Renal cortical epithelial cell (primary cell): ENCODE data around the gene HS1BP3. TPM values are rescaled to one million over a fixed set of nuclear protein-coding genes. Genes with fewer than 3 reads are reported as not detected.
A peak's percentile ranks its signal among the peaks of the same experiment; 100 is the strongest.

ENCODE experiments used
- DNase-seq: peaks from one replicate; pipeline ENCODE4 v3.0.0-alpha.2; 2011; ENCODE audit warnings: low read depth
- total RNA-seq: library from RNA; depleted of rRNA; stranded (reverse); fragments of >200 nt; gene quantifications from 2 replicates; pipeline ENCODE4 v1.2.3, GENCODE V29; 2014

HS1BP3 gene
- total RNA-seq, 1 donor from 2014 or later = 33.9 TPM

DNA sequence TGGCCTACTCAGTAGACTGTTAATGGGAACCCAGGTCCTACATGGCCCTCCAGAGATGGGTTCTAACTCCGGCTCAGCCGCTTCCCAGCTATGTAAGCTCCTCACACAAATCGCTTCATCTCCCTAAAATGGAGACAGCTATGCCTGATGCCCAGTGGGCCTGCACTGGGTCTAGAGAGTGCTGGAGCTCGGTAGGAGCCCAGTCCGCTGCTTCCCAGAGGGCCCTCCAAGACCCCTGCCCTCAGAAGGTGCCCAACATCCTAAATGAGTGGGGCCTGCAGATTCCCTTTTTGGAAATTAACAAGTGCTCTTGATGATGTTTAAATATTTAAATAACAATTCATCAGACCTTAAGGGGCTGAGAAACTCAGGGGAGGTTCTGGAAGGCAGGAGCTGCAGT, 47.1 kb downstream of the HS1BP3 start:
- DNase-seq = no peak

DNA sequence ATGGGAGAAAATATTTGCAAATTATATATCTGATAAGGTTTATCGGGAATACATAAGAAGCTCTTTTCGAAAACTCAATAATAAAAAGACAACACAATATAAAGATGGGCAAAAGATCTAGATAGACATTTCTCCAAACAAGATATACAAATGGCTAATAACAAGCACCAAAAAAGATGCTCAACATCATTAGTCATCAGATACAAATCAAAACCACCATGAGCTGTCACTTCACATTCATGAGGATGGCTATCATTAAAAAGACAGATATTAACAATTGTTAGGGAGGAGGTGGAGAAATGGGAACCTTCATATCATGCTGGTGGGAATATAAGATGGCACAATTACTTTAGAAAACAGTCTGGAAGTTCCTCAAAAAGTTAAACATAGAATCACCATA, 48.1 kb downstream of the HS1BP3 start:
- no peak for DNase-seq

DNA sequence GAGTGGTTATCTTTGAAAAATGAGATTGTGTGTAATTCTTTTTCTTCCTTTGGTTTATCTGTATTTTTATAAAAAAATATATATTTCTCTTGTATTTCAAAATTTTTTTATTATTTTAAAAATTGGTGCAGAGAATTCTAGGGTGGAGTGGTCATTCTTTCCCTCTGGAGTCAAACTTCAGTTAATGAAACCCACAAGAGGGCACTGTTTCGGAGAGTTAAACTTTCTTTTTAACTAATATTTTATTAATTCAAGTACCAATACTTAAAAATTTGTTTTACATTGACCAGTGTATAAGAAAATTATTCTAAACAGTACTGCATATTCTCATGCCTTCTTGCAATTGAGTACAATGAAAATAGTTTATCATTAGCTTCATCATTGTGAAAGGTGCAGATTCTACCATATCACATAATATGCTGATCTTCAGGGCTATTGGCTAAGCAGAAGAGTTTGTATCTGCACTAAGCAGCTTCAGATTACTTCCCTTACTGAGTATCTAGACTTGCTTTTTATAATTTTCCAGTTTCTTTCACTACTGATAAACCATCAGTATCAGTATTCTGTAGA, 50.1 kb downstream of the HS1BP3 start:
- DNase-seq = no peak

DNA sequence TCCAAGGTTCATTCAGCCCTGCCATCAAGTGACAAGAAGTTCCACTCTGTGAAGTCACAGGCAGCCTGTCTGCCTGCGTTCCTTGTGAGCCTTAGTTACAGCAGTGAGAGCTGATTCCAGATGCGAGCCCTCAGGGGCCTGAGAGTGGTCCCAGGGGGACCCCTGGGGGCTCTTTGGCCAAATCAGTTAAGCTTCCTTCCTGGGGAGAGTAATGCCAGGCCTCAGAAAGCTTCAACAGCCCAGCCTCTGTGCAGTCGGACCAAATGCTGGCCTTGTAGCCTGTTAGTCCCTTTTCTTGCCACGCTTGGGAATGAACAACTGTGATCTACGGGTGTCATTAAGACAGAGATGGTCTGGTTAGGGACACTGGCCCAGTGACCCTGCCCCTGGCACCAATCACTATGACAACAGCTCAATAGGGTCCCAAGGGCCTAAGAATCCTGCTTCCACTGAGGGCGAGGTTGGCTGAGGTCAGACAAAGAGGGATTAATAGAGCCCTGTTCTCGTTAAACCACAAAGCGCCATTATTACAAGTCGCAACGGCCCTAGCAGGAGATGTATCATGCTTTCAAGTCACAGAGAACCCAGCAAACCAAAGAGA, 50.9 kb downstream of the HS1BP3 start:
- no peak for DNase-seq

DNA sequence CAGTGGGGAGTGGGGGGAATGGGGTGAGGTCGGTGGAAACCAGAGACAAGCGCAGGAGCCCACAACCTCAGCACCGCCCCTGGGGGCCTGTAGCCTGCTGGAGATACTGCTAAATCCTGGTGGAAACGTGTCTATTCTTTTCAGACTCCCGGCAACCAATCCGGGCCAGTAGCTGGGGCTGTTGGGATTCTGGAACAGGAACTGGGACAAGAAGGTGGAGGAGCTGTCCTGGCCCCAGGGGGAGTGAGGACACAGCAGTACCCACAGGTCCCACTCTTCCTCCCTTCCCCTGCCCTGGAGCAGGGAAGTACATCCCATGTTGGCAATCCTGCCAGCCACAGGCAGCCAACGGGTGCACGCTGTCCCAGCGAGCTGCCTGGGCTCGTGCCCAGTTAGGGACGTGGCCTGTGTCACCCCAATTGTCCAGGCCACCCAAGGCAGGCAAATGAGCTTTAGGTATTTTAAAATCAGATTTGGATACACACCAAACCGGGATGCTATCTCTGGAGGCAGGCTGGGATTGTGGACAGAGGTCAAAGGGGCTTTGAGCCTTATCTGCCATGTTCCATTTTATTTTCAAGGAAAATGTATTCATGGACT, 51.8 kb downstream of the HS1BP3 start:
- no peak for DNase-seq

DNA sequence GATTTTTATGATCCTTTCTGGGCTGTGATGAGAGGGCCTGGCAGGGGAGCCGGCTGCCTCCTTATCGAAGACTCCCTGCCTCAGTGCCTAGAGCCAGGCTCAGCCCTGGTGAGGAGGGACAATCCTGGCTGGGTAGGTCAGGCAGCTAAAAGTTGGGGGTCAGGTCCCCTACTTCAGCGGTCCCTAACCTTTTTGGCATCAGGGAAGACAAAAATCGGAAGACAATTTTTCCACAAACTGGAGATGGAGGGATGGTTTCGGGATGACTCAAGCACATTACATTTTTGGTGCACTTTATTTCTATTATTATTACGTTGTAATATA, 53.1 kb downstream of the HS1BP3 start:
- no peak for DNase-seq

DNA sequence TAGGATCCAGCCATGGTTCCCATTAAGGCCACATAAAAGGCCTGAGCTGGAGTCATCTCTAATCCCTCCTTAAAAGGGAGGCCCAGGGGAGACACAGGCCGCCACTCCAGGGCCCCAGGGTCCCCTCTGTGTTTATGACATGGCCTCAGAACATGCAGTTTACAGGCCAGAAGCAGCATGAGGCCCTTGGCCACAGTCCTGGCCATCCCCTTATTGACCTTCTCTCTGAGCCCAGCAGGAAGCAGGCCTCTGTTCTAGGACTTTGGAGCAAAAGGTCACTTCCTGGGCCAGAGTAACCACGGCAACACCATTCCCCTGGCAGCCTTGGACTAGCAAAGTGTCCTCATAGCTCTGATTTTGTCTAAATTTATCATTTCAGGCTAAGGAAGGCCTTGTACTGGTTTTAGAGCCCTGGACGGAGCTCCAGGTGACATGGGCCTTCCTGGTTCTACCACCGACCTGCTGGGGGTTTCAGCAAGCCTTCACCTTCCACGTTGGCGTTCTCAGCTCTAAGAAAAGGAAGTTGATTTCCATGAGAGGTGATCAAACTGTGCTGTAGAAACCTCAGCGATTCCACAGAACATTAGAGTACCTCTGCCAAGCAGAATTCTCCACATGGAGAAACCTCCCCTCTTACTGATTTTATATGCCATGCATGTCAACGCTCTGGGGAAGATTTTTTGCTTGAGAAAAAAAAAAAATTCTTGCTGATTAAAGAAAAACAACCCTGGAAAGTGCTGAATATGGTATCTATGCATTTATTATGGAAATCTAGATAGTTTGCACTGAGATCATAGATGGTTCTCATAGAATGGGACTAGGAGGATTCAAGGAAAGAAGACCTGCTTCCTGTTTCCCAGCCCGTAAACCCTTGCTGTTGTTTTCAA, 53.7 kb downstream of the HS1BP3 start:
- DNase-seq = peak; percentile 71

DNA sequence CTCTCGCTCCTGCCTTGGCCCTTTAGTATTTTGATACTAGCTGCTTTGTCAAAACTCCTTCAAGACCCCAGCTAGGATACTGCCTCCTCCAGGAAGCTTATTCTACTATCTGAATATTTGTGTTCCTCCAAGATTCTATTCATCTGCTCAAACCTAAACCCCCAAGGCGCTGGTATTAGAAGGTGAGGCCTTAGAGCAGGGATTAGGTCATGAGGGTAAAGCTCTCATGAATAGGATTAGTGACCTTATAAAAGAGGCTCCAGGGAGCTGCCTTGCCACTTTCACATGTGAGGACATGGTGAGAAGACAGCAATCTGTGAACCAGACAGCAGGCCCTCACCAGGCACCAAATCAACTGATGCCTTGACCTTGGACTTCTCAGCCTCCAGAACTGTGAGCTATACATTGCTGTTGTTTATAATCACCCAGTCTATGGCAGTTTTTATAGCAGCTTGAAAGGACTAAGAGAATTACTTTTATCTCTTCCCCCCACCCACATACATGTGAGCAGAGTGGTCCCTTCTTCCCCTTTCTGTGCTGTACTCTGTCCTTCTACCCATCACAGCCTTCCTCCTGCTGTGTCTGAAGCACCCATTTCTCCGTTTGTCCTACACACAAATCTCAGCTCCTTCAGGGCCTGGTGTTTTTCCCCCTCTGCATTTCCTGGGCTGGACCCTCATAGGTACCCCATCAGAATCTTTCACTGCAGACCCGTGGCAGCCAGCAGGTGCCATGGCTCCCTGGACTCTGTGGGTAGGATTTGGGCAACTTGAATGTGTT, 54.5 kb downstream of the HS1BP3 start:
- no peak for DNase-seq

DNA sequence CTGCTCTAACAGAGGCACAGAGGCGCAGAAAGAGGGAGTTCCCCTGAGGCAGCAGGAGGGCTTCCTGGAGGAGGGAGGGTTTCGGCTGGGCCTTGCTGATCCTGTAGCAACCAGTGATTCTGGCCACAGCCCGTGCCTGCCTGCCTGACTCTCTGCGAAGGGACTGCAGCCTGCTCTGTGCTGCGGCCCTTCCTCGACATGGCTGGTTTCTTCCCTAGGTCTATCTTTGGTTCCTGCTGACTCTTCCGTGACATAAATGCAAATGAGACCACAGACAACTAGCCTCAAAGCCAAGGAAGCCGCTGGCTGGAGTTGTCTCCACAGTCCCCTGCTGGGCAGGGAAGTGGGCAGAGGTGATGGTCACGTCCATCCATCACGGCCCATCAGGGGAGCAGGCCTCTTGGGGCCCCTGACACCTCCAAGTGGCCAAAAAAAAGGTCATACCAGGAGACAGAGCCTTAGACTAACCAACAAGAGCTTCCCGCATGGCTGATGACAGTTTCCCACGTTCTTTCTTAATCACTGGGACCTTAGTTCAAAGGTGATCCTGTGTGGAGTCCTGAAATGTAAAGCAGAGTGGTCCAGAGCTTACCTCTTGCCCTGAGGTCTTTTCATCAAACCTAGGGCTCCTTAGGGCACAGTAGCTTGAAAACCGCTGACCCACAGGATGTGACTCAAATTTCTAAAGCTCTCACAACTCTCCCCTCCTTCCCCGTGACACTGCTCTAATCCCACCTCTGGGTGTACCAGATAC, 55.3 kb downstream of the HS1BP3 start:
- peak; percentile 89 for DNase-seq

DNA sequence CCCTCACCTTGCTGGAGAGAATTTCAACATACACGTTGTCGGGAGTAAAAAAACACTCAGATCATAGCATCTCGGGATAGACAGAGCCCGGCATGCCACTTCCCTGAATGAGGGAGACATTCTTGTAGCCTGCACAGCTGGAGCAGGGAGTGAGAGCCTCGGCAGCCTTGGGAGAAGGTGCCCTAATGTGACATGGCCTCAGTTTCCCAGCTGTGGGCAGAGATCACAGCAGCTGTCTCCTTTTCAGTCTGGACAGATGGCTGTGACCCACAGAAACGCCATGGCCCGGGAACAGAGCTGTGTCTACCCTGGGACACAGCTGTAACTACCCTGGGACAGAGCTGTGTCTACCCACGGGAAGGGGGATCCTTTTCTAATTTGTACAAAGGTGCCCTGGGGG, 55.9 kb downstream of the HS1BP3 start:
- DNase-seq = no peak

DNA sequence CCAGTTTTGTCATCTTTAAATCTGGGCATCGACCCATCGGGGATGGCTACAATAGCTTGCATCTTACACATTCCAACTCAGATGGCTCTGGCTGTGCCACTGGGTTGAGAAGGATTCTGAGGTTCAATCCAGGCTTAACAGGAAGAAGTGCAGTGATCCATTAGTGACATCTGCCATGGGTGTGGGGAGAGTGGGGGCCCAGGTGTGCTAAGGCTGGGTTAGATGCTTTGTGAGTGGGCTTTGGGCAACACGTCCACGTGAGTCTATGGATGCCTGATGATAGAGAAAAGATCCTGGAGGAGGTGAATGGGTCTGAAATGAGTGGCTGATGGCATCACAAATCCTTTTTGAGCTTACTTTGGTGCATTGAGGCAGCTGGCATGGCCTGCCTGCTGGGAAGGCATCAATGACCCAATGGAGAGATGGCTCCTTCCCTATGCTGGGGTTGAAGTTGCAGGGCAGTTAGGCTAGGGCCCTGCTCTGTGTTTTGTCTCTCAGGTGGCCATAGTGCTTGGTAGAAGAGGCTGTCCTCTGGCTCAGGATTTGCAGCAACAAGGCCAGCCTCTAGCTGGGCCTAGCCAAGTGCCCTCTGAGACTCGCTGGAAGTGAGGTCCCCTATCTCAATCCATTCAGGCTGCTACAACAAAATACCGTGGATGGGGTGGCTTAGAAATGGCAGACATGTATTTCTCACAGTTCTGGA, 56.7 kb downstream of the HS1BP3 start:
- no peak for DNase-seq

DNA sequence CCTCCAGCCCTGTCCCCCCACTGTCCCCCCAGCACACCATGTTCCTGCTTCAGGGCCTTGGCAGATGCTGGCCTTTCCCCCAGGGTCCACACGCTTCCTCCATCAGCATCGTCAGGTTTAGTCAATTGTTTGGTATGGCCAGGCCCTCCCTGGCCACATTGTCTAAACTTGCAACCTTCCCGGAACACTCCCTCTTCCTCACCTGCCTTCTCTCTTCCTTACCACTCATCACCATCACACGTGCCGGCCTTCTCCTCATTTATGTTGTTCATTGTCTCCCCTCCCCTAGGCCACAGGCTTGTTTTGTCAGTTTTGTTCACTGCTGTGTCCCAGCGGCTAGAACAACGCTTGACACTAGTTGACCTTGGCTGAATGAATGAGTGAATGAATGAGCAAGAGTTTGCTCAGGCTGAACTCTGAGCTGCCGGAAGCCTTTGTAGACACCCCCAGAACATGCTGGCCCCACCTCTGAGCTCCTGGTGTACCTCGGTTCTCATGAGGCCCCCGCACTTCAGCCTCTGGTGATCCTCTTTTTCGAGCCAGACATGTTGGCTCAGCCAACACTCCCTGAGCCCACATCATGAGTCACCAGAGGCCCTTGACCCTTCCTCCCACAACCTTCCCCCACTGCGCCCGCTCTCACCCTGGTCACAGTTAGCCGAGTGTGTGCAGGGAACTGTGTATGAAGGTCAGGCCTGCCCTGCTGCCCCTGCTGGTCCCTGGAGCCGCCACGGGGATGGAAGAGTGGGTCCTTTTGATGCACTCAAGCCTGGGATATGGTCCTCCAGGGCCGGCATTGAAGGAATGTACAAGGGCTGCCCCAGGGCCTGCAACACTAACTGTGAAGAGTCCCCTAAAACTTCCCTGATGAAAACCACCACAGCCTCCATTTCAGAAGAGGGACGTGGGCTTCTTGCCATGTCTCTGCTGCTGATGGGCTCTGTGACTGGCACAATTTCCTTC, 57.5 kb downstream of the HS1BP3 start:
- DNase-seq = peak; percentile 96

DNA sequence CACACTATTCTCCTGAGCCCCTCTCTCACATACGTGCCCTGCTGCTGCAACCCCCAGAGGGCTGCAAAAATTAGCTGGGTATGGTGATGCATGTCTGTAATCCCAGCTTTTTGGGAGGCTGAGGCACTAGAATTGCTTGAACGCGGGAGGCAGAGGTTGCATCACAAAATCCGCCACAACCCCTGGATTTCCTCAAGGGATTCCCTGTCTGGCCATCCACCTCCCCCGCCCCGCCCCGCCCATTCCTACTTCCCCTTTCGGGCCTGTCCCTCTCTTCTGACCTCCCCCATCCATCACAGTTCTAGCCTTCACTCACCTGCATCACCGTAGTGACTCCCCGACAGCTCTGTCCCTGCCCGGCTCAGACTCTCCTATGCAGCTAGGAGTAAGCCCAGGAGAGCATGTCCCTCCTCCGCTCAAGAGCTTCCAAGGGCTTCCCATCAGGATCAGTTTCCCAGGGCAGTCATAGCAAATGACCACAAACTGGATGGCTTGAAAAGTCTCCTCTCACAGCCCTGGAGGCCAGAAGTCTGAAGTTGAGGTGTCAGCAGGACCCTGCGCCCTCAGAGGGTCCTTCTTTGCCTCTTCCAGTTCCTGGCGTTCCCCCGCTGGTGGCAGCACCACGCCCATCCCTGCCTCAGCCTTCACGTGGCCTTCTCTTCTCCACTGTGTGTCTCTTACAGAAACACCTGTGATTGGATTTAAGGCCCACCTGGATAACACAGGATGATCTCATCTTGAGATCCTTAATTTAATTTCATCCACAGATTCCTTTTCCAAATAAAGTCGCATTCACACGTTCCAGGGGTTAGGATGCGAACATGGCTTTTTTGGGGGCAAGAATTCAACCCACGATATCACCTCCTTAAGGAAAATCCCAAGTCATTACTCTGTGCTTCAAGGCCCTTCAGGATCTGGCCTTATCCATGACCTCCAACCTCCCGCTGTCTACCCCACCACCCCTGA, 58.5 kb downstream of the HS1BP3 start:
- DNase-seq = no peak

DNA sequence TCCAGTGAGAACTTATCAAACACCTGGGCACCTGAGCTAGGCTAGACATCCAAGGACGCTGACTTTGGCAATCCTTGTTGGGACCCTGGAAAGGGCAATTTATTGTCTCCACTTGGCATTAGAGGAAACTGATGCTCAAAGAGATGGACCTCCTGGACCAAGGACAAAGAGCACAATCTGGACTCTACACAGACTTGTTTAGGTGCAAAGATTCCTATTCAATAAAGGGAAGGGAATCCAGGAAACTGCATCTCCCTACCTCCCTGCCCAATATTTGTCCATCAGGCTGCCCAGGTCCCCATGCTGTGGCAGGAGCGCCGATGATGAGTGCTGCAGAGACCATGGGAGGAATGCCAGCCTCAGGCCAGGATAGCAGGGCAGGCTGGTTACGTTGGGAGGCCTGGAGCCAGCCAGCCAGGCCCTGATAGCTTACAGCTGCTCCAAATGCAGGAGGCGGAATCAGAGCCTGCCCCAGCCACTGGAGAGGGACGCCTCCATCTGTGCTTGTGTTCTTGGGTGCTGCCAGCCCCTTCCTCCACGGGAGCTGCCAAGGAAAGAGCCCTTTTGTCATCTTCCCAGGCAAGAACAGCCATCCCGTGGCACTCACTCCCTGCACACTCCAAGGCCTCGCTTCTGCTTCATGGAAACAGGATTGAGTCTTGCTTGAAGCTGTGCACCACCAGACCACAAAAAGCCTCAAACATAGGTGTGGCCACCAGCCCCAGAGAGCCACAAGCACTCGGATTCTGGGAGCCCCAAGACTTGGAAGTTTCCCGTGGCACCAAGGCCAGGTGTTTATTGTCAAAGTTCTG, 60.0 kb downstream of the HS1BP3 start:
- DNase-seq = no peak

DNA sequence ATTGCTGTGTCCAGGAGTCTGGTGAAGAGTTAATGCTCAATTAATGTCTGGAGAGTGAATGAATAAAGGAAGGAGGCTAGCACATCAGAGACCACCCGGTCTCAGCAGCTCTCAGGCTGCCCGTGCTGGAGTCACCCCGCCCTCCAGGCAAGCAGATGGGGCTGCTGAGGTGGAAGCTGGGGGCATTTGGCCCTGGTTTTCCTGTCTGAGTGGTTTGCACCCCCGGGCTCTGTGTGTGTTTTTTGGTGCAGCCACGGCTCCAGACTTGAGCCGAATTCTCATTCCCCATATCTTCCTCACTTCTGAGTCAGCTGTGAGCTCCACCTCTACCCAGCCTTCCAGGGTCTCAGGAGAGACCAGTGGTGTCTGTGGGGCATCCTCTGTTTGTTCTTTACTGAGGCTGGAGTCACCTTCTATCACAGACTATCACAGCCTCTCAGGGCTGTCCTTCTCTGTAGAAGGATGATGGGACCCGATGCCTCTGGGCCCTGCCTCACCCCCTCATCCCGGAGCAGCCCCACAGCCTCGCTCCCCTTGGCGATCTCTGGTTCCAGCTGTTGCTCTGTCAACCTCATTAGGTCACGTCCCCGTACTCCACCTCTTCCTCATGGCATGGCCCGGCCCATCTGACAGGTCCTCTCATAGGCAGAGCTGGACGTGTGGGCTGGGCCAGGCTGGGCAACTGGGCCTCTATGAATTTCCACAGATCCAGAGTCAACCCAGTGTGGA, 60.8 kb downstream of the HS1BP3 start:
- DNase-seq = no peak
